Suprapubic skin (tissue), 4 donors: ENCODE results near the gene JPH3. TPM values are rescaled to one million over a fixed set of nuclear protein-coding genes. Genes with fewer than 3 reads are reported as not detected.
"Not testable (repeated sequence)": the region's sequence is repeated elsewhere in the genome, so short reads cannot be mapped to it uniquely, and the experiment has no call there.

Source experiments
- DNase-seq, 2 donors: peaks; one replicate each; pipeline ENCODE4 v3.0.0-alpha.2; 2019; ENCODE audit warnings: low spot score in 2 of 2
- H3K27ac ChIP-seq: fragments of 200-600 bp; sonication (generic); one replicate; pipeline ENCODE4 v1.5.1; 2019
- H3K27me3 ChIP-seq: fragments of 200-600 bp; sonication (generic); one replicate; pipeline ENCODE4 v1.5.1; 2019
- H3K36me3 ChIP-seq: fragments of 200-600 bp; sonication (generic); one replicate; pipeline ENCODE4 v1.5.1; 2019
- H3K4me1 ChIP-seq: fragments of 200-600 bp; sonication (generic); one replicate; pipeline ENCODE4 v1.5.1; 2019
- H3K4me3 ChIP-seq: fragments of 200-600 bp; sonication (generic); one replicate; pipeline ENCODE4 v1.5.1; 2019; ENCODE audit warnings: mild to moderate bottlenecking
- H3K9me3 ChIP-seq: fragments of 200-600 bp; sonication (generic); one replicate; pipeline ENCODE4 v1.5.1; 2019
- EP300 ChIP-seq: sonication (generic); formaldehyde crosslinking; IDR thresholded peaks from one replicate; pipeline ENCODE4 v1.6.1; 2017; ENCODE audit warnings: antibody characterized with exemption
- POLR2A ChIP-seq, 2 donors: fragments of 450-650 bp; IDR thresholded peaks; one replicate each; pipeline ENCODE4 v1.6.1; 2017; ENCODE audit warnings: antibody characterized with exemption in 2 of 2, mild to moderate bottlenecking in 2 of 2, moderate library complexity in 2 of 2
- POLR2AphosphoS5 ChIP-seq, 3 donors: sonication (generic); formaldehyde crosslinking; IDR thresholded peaks; one replicate each; pipeline ENCODE4 v1.6.1; 2017; ENCODE audit warnings: antibody characterized with exemption in 3 of 3
- WGBS: methylation state at CpG from one replicate; pipeline ENCODE4 v1.1.5; 2018; 5-methylcytosine and 5-hydroxymethylcytosine counted together
- total RNA-seq, 4 donors: library from RNA; depleted of rRNA; stranded (reverse); fragments of >200 nt; gene quantifications; one replicate each; pipeline ENCODE4 v1.1.0, GENCODE V29; 2016
- TF ChIP-seq, protein P1 (sequence below), 2 donors: fragments of 200-600 bp in 1 of 2; fragments of 450-650 bp in 1 of 2; sonication (generic) in 1 of 2; IDR thresholded peaks; one replicate each; pipeline ENCODE4 v1.5.1; 2016 to 2019; ENCODE audit warnings: antibody characterized with exemption in 2 of 2, mild to moderate bottlenecking in 1 of 2, moderate library complexity in 1 of 2

Gene JPH3
- total RNA-seq, 4 donors from 2014 or later = not detected

DNA sequence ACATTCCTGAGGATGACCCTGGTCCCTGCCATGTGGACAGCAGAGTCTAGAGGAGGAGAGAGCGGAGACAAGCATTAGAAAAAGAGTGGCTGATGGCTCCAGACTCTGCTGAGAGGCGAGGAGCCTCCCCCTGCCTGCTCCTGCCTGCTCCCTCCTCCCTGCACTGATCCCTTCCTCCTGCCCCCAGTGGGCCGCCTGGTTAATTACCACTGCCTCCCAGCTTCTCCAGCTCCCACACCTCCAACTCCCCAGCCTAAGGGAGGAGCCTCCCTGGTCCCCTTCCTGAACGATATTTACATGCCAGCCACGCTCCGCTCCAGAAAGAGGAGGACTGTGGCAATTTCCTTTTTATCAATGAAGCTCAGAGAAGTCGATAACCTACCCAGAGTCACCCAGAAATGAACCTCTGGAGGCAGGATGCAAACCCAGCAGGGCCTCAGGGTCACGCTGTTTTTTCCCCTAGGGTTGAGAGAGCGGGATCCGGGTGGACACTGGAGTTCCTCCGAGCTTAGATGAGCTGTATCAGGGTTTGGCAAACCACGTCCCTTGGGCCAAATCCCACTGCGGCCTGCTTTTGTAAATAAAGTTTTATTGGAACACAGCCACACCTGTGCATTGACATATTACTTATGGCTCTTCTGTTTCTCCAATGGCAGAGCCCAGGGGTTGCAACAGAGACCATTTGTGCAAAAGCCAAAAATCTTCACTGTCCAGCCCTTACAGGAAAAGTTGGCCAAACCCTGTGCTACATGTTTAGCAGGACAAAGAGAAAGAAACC lies 27.1 kb upstream of the JPH3 start:
- H3K27ac ChIP-seq = no peak overlapping the region
- H3K4me3 ChIP-seq = no peak overlapping the region
- TF ChIP-seq EP300 = no peak
- TF ChIP-seq, protein P1, sequence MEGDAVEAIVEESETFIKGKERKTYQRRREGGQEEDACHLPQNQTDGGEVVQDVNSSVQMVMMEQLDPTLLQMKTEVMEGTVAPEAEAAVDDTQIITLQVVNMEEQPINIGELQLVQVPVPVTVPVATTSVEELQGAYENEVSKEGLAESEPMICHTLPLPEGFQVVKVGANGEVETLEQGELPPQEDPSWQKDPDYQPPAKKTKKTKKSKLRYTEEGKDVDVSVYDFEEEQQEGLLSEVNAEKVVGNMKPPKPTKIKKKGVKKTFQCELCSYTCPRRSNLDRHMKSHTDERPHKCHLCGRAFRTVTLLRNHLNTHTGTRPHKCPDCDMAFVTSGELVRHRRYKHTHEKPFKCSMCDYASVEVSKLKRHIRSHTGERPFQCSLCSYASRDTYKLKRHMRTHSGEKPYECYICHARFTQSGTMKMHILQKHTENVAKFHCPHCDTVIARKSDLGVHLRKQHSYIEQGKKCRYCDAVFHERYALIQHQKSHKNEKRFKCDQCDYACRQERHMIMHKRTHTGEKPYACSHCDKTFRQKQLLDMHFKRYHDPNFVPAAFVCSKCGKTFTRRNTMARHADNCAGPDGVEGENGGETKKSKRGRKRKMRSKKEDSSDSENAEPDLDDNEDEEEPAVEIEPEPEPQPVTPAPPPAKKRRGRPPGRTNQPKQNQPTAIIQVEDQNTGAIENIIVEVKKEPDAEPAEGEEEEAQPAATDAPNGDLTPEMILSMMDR (IDR thresholded peaks at IDR 0.05) = no peak
- TF ChIP-seq POLR2AphosphoS5 (IDR thresholded peaks at IDR 0.05) = no peak
- no peak for TF ChIP-seq POLR2A (IDR thresholded peaks at IDR 0.05)
- peaks cover 5% of the 10 kb centered on the region for H3K4me1 ChIP-seq
- H3K27me3 ChIP-seq = peaks cover under 1% of the 10 kb centered on the region
- H3K36me3 ChIP-seq = no peaks in the 10 kb centered on the region
- H3K9me3 ChIP-seq = no peaks in the 10 kb centered on the region
- WGBS = 61% methylated on average over 12 of the region's 13 CpGs
- no peak for DNase-seq

DNA sequence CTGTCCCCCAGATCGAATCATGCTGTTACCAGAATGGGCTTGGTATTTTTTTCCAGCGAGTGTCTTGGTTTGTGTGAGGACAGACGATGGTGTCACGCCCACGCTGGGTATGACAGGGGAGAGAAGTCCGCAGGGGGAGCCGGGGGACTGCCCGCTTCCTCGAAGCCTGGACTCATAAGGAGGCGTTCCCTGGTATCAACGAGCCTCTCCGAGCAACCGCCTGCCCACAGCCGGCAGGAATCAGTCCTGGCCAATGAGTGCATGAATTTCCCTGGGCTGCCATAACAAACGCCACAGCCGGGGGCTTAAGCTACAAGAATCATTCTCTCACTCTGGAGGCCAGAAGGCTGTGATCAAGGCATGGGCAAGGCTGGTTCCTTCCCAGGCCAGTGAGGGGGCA lies 26.1 kb upstream of the JPH3 start:
- DNase-seq = no peak
- Histone ChIP-seq H3K27me3 (peaks cover 3% of the 10 kb centered on the region), H3K36me3 (no peaks in the 10 kb centered on the region), H3K27ac (no peak overlapping the region), H3K4me1 (peaks cover 7% of the 10 kb centered on the region), H3K9me3 (no peaks in the 10 kb centered on the region), H3K4me3 (no peak overlapping the region)
- 53% methylated on average over 16 of the region's 16 CpGs for WGBS
- TF ChIP-seq, protein P1 (IDR thresholded peaks at IDR 0.05) = no peak
- TF ChIP-seq POLR2A (IDR thresholded peaks at IDR 0.05) = no peak
- no peak for TF ChIP-seq POLR2AphosphoS5 (IDR thresholded peaks at IDR 0.05)
- no peak for TF ChIP-seq EP300

DNA sequence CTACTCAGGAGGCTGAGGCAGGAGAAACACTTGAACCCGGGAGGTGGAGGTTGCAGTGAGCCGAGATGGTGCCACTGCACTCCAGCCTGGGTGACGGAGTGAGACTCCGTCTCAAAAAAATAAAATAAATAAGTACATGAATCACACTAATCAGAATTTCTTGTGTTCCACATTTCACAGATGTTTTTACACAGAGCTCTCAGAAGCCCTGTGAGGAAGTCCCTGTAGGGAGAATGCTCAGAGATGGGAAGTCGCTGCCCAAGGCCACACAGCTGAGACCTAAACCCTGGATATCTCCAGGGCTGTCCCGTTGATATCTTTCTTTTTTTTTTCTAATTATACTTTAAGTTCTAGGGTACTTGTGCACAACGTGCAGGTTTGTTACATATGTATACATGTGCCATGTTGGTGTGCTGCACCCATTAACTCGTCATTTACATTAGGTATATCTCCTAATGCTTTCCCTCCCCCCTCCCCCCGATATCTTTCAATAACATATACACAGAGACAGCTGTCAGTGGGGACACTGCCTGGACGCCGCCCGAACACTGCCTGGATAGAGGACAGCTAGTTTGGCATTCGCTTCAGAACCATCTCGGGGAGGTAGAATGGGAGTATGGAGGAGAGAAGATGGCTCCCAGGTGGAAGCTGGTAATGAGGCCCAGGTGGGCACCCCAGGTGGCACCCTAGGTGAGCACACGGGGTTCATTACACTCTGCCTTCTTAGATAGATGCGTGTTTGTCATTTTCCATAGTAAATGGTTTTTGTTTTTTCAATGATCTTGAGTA lies 24.0 kb upstream of the JPH3 start:
- H3K4me1 ChIP-seq = peaks cover 20% of the 10 kb centered on the region
- not testable (repeated sequence) for H3K36me3 ChIP-seq, H3K27me3 ChIP-seq, H3K27ac ChIP-seq, H3K9me3 ChIP-seq, DNase-seq, H3K4me3 ChIP-seq
- 87% methylated on average over 16 of the region's 16 CpGs for WGBS

DNA sequence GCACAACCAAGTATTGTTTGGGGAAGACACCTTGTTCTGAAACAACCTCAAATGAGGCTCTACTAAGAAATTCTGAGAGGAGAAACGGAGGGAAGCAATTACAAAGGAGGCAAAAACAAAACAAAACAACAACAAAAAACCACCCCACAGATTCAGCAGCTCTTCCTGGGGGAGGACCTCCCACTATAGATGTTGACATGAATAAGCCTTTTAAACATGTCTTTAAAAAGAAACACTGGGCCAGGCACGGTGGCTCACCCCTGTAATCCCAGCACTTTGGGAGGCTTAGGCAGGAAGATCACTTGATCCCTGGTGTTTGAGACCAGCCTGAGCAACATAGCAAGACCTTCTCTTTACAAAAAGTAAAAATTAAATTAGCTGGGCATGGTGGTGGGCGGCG lies 22.6 kb upstream of the JPH3 start:
- Histone ChIP-seq H3K27ac (no peak overlapping the region), H3K36me3 (no peaks in the 10 kb centered on the region), H3K4me3 (no peak overlapping the region), H3K27me3 (peaks cover 21% of the 10 kb centered on the region), H3K4me1 (peaks cover 20% of the 10 kb centered on the region), H3K9me3 (no peaks in the 10 kb centered on the region)
- no peak for DNase-seq
- TF ChIP-seq POLR2A (IDR thresholded peaks at IDR 0.05) = no peak
- no peak for TF ChIP-seq EP300
- no peak for TF ChIP-seq POLR2AphosphoS5 (IDR thresholded peaks at IDR 0.05)
- TF ChIP-seq, protein P1 (IDR thresholded peaks at IDR 0.05) = no peak
- WGBS = 86% methylated on average over 4 of the region's 4 CpGs

DNA sequence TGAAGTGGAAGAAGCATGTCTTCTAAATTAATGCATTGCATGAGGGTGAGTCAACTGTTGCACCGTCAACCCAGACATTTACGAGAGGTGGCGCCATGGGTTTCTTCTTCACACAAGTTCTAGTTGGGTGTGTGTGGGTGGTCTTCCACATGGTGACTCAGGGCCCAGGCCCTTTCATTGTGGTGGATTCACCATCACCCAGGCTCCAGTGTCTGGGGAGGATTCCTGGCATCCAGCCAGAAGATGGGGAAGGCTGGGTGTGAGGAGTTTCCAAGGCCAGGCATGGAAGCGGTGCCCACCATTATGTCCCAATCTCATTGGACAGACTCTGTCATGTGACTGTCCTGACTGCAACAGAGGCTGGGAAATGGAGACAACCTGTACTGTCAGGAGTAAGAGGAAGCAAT lies 21.4 kb upstream of the JPH3 start:
- 94% methylated on average over 4 of the region's 4 CpGs for WGBS
- no peak for DNase-seq

More for the DNA sequence above, 21.4 kb upstream of the JPH3 start:
- Histone ChIP-seq H3K36me3 (no peaks in the 10 kb centered on the region), H3K4me1 (peaks cover 20% of the 10 kb centered on the region), H3K27me3 (peaks cover 33% of the 10 kb centered on the region), H3K27ac (no peak overlapping the region), H3K9me3 (no peaks in the 10 kb centered on the region), H3K4me3 (no peak overlapping the region)
- TF ChIP-seq, protein P1 (IDR thresholded peaks at IDR 0.05) = no peak
- TF ChIP-seq EP300 = no peak
- no peak for TF ChIP-seq POLR2AphosphoS5 (IDR thresholded peaks at IDR 0.05)
- TF ChIP-seq POLR2A (IDR thresholded peaks at IDR 0.05) = no peak
